Measurements from ENCODE around the gene TAF1B.
"Not testable (repeated sequence)": the region's sequence is repeated elsewhere in the genome, so short reads cannot be mapped to it uniquely, and the experiment has no call there.

TAF1B gene

DNA sequence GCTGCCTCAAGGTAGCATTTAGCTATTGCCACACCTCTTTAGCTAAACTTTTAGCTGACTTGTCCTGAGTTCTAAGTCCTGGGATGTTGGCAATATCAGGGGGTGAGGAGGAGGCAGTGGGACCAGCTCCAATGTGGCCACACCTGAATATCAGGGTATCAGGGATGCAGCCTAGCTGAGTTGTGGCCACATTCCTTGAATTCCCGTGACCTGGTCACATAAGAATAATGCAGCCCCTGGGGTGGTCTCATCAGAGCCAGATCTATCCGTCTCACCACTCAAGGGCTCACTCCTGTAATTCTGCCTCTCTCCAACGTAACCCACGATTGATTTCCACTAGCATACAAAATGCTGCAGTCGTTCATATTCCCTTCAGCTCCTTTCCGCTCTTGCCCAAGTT, 11.6 kb upstream of the TAF1B start:
- ChIA-PET CTCF (interaction anchor here (0.7 to 1.6 kb wide), 5 partner anchors 18 to 604 kb away, joined by 3 to 4 read pairs (median 3); no protein-coding TSS in a partner anchor), POLR2A (no interaction called here)
- no peak overlapping the region for H3K4me3 ChIP-seq (ENCODE audit: control insufficient read depth in 1 of 7, extremely low read depth in 1 of 7, insufficient read depth in 4 of 7, low read depth in 2 of 7, low read length in 6 of 7)
- 94% methylated on average over 6 of the region's 6 CpGs for WGBS (ENCODE audit: insufficient coverage)
- peaks cover 0 to 3% (median 0%) of the 10 kb centered on the region in 4 experiments for H3K4me1 ChIP-seq (ENCODE audit: control extremely low read depth in 1 of 4, control insufficient read depth in 4 of 4, insufficient read depth in 4 of 4, low read length in 3 of 4)
- H3K27ac ChIP-seq (ENCODE audit: insufficient read depth in 1 of 2, low read depth in 1 of 2, low read length in 2 of 2, poor library complexity in 1 of 2, severe bottlenecking in 2 of 2): no peak overlapping the region
- DNase-seq: no peak
- H3K9me3 ChIP-seq (ENCODE audit: control extremely low read depth in 1 of 5, control insufficient read depth in 4 of 5, insufficient read depth in 2 of 5, low read depth in 1 of 5, low read length in 4 of 5): no peaks in the 10 kb centered on the region
- H3K36me3 ChIP-seq (ENCODE audit: control insufficient read depth in 4 of 4, insufficient read depth in 4 of 4, low read length in 3 of 4): no peaks in the 10 kb centered on the region
- peaks cover 0 to 2% (median 0%) of the 10 kb centered on the region in 5 experiments for H3K27me3 ChIP-seq (replicated peaks in 2 of 5; ENCODE audit: control insufficient read depth in 4 of 5, insufficient read depth in 5 of 5, low read length in 4 of 5)

DNA sequence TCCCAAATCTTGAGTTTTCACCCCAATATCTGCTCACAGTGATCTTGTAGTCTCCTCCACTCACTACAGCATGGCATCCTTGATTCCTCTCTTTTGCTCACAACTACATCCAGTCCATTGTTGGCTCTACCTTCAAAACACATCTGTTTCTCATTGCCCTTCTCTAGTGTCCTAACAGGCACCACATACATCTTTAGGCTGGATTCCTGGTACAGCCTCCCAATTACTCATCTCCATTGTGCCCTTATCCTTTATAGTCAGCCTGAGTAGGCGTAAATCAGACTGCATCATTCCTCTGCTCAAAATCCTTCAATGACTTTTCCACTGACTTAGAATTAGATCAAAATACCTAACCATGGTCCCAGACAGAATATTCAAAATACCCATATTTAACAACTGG, 10.7 kb upstream of the TAF1B start:
- ChIA-PET POLR2A (no interaction called here), CTCF (interaction anchor here (1.2 kb wide), 1 partner anchor 18 kb away, joined by 3 read pairs; no protein-coding TSS in a partner anchor)
- peaks cover 0 to 3% (median 0%) of the 10 kb centered on the region in 4 experiments for H3K4me1 ChIP-seq (ENCODE audit: control extremely low read depth in 1 of 4, control insufficient read depth in 4 of 4, insufficient read depth in 4 of 4, low read length in 3 of 4)
- H3K9me3 ChIP-seq (ENCODE audit: control extremely low read depth in 1 of 5, control insufficient read depth in 4 of 5, insufficient read depth in 2 of 5, low read depth in 1 of 5, low read length in 4 of 5): no peaks in the 10 kb centered on the region
- H3K27me3 ChIP-seq (replicated peaks in 2 of 5; ENCODE audit: control insufficient read depth in 4 of 5, insufficient read depth in 5 of 5, low read length in 4 of 5): peaks cover 0 to 2% (median 0%) of the 10 kb centered on the region in 5 experiments
- H3K36me3 ChIP-seq (ENCODE audit: control insufficient read depth in 4 of 4, insufficient read depth in 4 of 4, low read length in 3 of 4): no peaks in the 10 kb centered on the region
- 100% methylated on average over 1 of the region's 1 CpG for WGBS (ENCODE audit: insufficient coverage)
- DNase-seq: no peak
- no peak overlapping the region for H3K4me3 ChIP-seq (ENCODE audit: control insufficient read depth in 1 of 7, extremely low read depth in 1 of 7, insufficient read depth in 4 of 7, low read depth in 2 of 7, low read length in 6 of 7)
- H3K27ac ChIP-seq (ENCODE audit: insufficient read depth in 1 of 2, low read depth in 1 of 2, low read length in 2 of 2, poor library complexity in 1 of 2, severe bottlenecking in 2 of 2): no peak overlapping the region

GRCh38 chr2:9835068-9835467, 8.2 kb upstream of the TAF1B start:
- H3K27me3 ChIP-seq (replicated peaks in 2 of 5; ENCODE audit: control insufficient read depth in 4 of 5, insufficient read depth in 5 of 5, low read length in 4 of 5); CTCF ChIA-PET; H3K4me1 ChIP-seq (ENCODE audit: control extremely low read depth in 1 of 4, control insufficient read depth in 4 of 4, insufficient read depth in 4 of 4, low read length in 3 of 4); POLR2A ChIA-PET; H3K9me3 ChIP-seq (ENCODE audit: control extremely low read depth in 1 of 5, control insufficient read depth in 4 of 5, insufficient read depth in 2 of 5, low read depth in 1 of 5, low read length in 4 of 5); H3K27ac ChIP-seq (ENCODE audit: insufficient read depth in 1 of 2, low read depth in 1 of 2, low read length in 2 of 2, poor library complexity in 1 of 2, severe bottlenecking in 2 of 2); H3K4me3 ChIP-seq (ENCODE audit: control insufficient read depth in 1 of 7, extremely low read depth in 1 of 7, insufficient read depth in 4 of 7, low read depth in 2 of 7, low read length in 6 of 7); H3K36me3 ChIP-seq (ENCODE audit: control insufficient read depth in 4 of 4, insufficient read depth in 4 of 4, low read length in 3 of 4); DNase-seq: not testable (repeated sequence)
- WGBS (ENCODE audit: insufficient coverage): 100% methylated on average over 1 of the region's 1 CpG

GRCh38 chr2:9836074-9836473, 7.2 kb upstream of the TAF1B start:
- H3K4me3 ChIP-seq (ENCODE audit: control insufficient read depth in 1 of 7, extremely low read depth in 1 of 7, insufficient read depth in 4 of 7, low read depth in 2 of 7, low read length in 6 of 7): no peak overlapping the region
- DNase-seq: no peak
- ChIA-PET CTCF (interaction anchor here (1.0 kb wide), 1 partner anchor 75 kb away, joined by 3 read pairs; no protein-coding TSS in a partner anchor), POLR2A (no interaction called here)
- H3K4me1 ChIP-seq (ENCODE audit: control extremely low read depth in 1 of 4, control insufficient read depth in 4 of 4, insufficient read depth in 4 of 4, low read length in 3 of 4): no peaks in the 10 kb centered on the region
- H3K27ac ChIP-seq (ENCODE audit: insufficient read depth in 1 of 2, low read depth in 1 of 2, low read length in 2 of 2, poor library complexity in 1 of 2, severe bottlenecking in 2 of 2): no peak overlapping the region
- H3K36me3 ChIP-seq (ENCODE audit: control insufficient read depth in 4 of 4, insufficient read depth in 4 of 4, low read length in 3 of 4): no peaks in the 10 kb centered on the region
- peaks cover 0 to 2% (median 0%) of the 10 kb centered on the region in 5 experiments for H3K27me3 ChIP-seq (replicated peaks in 2 of 5; ENCODE audit: control insufficient read depth in 4 of 5, insufficient read depth in 5 of 5, low read length in 4 of 5)
- H3K9me3 ChIP-seq (ENCODE audit: control extremely low read depth in 1 of 5, control insufficient read depth in 4 of 5, insufficient read depth in 2 of 5, low read depth in 1 of 5, low read length in 4 of 5): no peaks in the 10 kb centered on the region
- 100% methylated on average over 2 of the region's 3 CpGs for WGBS (ENCODE audit: insufficient coverage)

DNA sequence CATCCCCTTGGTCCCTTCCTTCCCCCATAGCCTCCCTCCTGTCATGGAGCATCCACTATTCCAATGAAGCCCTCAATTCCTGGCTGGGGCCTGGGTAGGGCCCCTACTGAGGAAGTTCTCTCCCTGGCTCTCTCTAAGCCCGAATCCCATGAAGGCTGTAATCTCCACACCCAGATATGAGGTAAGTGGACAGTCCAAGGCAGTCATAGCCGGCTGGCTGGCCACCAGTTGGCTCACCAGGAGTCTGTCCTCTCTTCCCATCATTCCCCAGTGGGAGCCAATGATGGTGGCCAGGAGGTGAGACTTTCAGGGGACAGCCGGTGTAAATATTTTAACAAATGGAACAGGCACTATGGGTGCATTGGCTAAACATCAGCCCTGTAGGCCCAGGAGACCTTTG, 6.8 kb upstream of the TAF1B start:
- Histone ChIP-seq H3K4me3 (ENCODE audit: control insufficient read depth in 1 of 7, extremely low read depth in 1 of 7, insufficient read depth in 4 of 7, low read depth in 2 of 7, low read length in 6 of 7) (no peak overlapping the region), H3K27ac (ENCODE audit: insufficient read depth in 1 of 2, low read depth in 1 of 2, low read length in 2 of 2, poor library complexity in 1 of 2, severe bottlenecking in 2 of 2) (no peak overlapping the region), H3K27me3 (replicated peaks in 2 of 5; ENCODE audit: control insufficient read depth in 4 of 5, insufficient read depth in 5 of 5, low read length in 4 of 5) (peaks cover 0 to 2% (median 0%) of the 10 kb centered on the region in 5 experiments), H3K9me3 (ENCODE audit: control extremely low read depth in 1 of 5, control insufficient read depth in 4 of 5, insufficient read depth in 2 of 5, low read depth in 1 of 5, low read length in 4 of 5) (no peaks in the 10 kb centered on the region), H3K4me1 (ENCODE audit: control extremely low read depth in 1 of 4, control insufficient read depth in 4 of 4, insufficient read depth in 4 of 4, low read length in 3 of 4) (no peaks in the 10 kb centered on the region), H3K36me3 (ENCODE audit: control insufficient read depth in 4 of 4, insufficient read depth in 4 of 4, low read length in 3 of 4) (no peaks in the 10 kb centered on the region)
- WGBS (ENCODE audit: insufficient coverage): 100% methylated on average over 3 of the region's 3 CpGs
- CTCF ChIA-PET: interaction anchor here (1.0 kb wide), 1 partner anchor 74 kb away, joined by 3 read pairs; no protein-coding TSS in a partner anchor
- POLR2A ChIA-PET: no interaction called here
- DNase-seq: no peak

DNA sequence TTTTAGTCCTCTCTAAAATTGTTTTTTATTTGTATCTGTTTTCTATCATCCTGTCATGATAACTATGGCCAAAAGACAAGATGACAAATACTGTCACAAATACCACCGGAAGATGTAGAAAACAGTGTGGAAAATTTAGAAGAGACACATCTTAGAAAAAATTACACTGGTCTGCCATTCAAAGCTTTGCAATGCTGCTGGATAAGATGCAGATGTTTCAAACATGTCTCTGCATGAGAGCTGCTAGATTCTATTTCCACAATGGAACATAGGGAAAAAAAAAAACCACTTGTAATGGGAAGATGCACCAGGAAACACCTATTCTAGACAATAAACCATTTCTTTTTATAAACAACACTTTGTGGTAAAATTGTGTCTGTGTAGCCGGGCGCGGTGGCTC, 5.8 kb upstream of the TAF1B start:
- CTCF ChIA-PET: no interaction called here
- DNase-seq: no peak
- H3K27me3 ChIP-seq (replicated peaks in 2 of 5; ENCODE audit: control insufficient read depth in 4 of 5, insufficient read depth in 5 of 5, low read length in 4 of 5): peaks cover 0 to 1% (median 0%) of the 10 kb centered on the region in 5 experiments
- H3K9me3 ChIP-seq (ENCODE audit: control extremely low read depth in 1 of 5, control insufficient read depth in 4 of 5, insufficient read depth in 2 of 5, low read depth in 1 of 5, low read length in 4 of 5): no peaks in the 10 kb centered on the region
- H3K4me1 ChIP-seq (ENCODE audit: control extremely low read depth in 1 of 4, control insufficient read depth in 4 of 4, insufficient read depth in 4 of 4, low read length in 3 of 4): no peaks in the 10 kb centered on the region
- H3K4me3 ChIP-seq (ENCODE audit: control insufficient read depth in 1 of 7, extremely low read depth in 1 of 7, insufficient read depth in 4 of 7, low read depth in 2 of 7, low read length in 6 of 7): no peak overlapping the region
- POLR2A ChIA-PET: no interaction called here
- no peak overlapping the region for H3K27ac ChIP-seq (ENCODE audit: insufficient read depth in 1 of 2, low read depth in 1 of 2, low read length in 2 of 2, poor library complexity in 1 of 2, severe bottlenecking in 2 of 2)
- whole genome bisulfite sequencing (ENCODE audit: insufficient coverage): 100% methylated on average over 1 of the region's 4 CpGs
- no peaks in the 10 kb centered on the region for H3K36me3 ChIP-seq (ENCODE audit: control insufficient read depth in 4 of 4, insufficient read depth in 4 of 4, low read length in 3 of 4)

DNA sequence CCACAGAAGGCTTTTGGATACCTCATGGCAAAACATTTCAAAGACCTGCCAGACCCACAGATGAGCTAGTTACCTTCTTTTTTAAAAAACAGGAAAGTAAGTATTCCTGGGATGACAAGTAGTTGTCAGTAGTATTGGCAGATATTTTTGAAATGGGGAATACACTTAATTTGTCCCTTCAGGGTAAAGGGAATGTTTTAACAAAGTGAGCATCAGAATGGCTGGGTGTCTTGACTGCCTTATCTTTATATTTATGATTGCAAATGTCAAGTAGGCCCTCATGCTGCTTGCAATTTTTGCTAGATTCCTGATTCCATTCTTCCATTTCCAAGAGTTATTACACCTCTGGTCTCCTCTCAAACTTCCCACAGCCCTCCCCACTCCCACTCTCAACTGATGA, 4.9 kb upstream of the TAF1B start:
- no peaks in the 10 kb centered on the region for H3K36me3 ChIP-seq (ENCODE audit: control insufficient read depth in 4 of 4, insufficient read depth in 4 of 4, low read length in 3 of 4)
- H3K27ac ChIP-seq (ENCODE audit: insufficient read depth in 1 of 2, low read depth in 1 of 2, low read length in 2 of 2, poor library complexity in 1 of 2, severe bottlenecking in 2 of 2): no peak overlapping the region
- ChIA-PET CTCF (interaction anchor here (0.7 kb wide), 1 partner anchor 23 kb away, joined by 3 read pairs; no protein-coding TSS in a partner anchor), POLR2A (no interaction called here)
- H3K4me3 ChIP-seq (ENCODE audit: control insufficient read depth in 1 of 7, extremely low read depth in 1 of 7, insufficient read depth in 4 of 7, low read depth in 2 of 7, low read length in 6 of 7): no peak overlapping the region
- no peaks in the 10 kb centered on the region for H3K9me3 ChIP-seq (ENCODE audit: control extremely low read depth in 1 of 5, control insufficient read depth in 4 of 5, insufficient read depth in 2 of 5, low read depth in 1 of 5, low read length in 4 of 5)
- no peaks in the 10 kb centered on the region for H3K27me3 ChIP-seq (replicated peaks in 2 of 5; ENCODE audit: control insufficient read depth in 4 of 5, insufficient read depth in 5 of 5, low read length in 4 of 5)
- peaks cover 0 to 5% (median 2%) of the 10 kb centered on the region in 4 experiments for H3K4me1 ChIP-seq (ENCODE audit: control extremely low read depth in 1 of 4, control insufficient read depth in 4 of 4, insufficient read depth in 4 of 4, low read length in 3 of 4)
- no peak for DNase-seq
